Gastroesophageal sphincter (tissue), 3 donors: ENCODE results near the gene PAXX.
"Not testable (repeated sequence)": the region's sequence is repeated elsewhere in the genome, so short reads cannot be mapped to it uniquely, and the experiment has no call there.

Experiments
- POLR2A ChIP-seq, 2 donors: fragments of 450-650 bp; IDR thresholded peaks; one replicate each; pipeline ENCODE4 v1.6.1; 2017; ENCODE audit warnings: antibody characterized with exemption in 2 of 2, mild to moderate bottlenecking in 2 of 2, moderate library complexity in 1 of 2
- POLR2AphosphoS5 ChIP-seq: sonication (generic); formaldehyde crosslinking; IDR thresholded peaks from one replicate; pipeline ENCODE4 v1.6.1; 2017; ENCODE audit warnings: antibody characterized with exemption
- TF ChIP-seq, protein P1 (sequence below), 4 experiments: fragments of 200-600 bp in 2 of 4; fragments of 450-650 bp in 2 of 4; sonication (generic) in 1 of 4; IDR thresholded peaks; one replicate each; pipeline ENCODE4 v1.5.1; 2017 to 2019; ENCODE audit warnings: antibody characterized with exemption in 4 of 4, mild to moderate bottlenecking in 2 of 4, moderate library complexity in 2 of 4

GRCh38 chr9:137033481-137033880, 41.3 kb downstream of the PAXX start:
- TF ChIP-seq, protein P1, sequence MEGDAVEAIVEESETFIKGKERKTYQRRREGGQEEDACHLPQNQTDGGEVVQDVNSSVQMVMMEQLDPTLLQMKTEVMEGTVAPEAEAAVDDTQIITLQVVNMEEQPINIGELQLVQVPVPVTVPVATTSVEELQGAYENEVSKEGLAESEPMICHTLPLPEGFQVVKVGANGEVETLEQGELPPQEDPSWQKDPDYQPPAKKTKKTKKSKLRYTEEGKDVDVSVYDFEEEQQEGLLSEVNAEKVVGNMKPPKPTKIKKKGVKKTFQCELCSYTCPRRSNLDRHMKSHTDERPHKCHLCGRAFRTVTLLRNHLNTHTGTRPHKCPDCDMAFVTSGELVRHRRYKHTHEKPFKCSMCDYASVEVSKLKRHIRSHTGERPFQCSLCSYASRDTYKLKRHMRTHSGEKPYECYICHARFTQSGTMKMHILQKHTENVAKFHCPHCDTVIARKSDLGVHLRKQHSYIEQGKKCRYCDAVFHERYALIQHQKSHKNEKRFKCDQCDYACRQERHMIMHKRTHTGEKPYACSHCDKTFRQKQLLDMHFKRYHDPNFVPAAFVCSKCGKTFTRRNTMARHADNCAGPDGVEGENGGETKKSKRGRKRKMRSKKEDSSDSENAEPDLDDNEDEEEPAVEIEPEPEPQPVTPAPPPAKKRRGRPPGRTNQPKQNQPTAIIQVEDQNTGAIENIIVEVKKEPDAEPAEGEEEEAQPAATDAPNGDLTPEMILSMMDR (IDR thresholded peaks at IDR 0.05), result not testable (repeated sequence)
- TF ChIP-seq POLR2A (IDR thresholded peaks at IDR 0.05); POLR2AphosphoS5: not testable (repeated sequence)
